Stimulated activated CD4-positive, alpha-beta T cell treated with anti-CD3 and anti-CD28 coated beads, Interleukin-12 subunit alpha, Interleukin-12 subunit beta, amount 100 ng/mL, for 24 hours (primary cell): ENCODE data around the gene PNMT.

ENCODE experiments used
- DNase-seq, 2 experiments: peaks; one replicate each; pipeline ENCODE4 v3.0.0-alpha.2; 2020; ENCODE audit warnings: low read depth in 2 of 2

Gene PNMT

DNA sequence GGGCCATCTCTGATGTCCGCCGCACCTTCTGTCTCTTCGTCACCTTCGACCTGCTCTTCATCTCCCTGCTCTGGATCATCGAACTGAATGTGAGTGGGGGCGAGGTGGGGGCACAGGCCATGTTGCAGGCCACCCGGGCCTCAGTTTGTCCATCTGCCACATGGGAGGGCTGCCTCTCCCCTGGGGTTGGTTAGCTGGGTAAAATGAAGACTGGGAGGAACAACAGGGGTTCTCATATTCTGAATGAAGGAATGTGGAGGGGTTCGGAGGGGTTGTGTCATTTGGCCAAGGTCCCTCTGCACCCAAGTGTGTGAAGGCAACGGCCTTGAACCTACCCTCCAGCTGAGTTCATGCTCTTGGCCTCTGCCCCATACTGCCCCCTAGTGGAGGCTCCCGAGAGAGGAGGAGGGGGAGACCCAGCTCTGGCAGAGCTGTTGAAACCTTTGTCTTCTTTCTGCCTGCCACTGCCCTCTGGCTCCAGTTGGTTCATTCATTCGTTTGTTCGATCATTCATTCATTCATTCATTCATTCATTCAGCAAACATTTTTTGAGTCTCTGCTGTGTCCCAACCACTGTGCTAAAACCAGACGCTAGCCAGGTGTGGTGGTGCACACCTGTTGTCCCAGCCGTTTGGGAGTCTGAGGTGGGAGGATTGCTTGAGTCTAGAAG is 14.5 kb upstream of the PNMT start:
- peak; percentile 59 to 78 for DNase-seq

DNA sequence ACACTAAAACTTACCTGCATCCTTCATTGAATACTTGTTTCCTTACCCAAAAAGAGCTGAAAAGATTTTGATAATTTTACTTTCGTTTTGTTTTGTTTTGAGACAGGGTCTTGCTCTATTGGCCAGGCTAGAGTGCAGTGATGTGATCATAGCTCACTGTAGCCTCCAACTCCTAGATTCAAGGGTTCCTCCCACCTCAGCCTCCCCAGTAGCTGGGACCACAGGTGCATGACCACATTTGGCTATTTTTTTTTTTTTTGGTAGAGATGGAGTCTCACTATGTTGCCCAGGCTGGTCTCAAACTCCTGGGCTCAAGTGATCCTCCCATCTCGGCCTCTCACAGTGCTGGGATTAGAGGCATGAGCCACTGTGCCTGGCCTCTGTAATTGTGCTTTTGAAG is 13.1 kb upstream of the PNMT start:
- DNase-seq = no peak

DNA sequence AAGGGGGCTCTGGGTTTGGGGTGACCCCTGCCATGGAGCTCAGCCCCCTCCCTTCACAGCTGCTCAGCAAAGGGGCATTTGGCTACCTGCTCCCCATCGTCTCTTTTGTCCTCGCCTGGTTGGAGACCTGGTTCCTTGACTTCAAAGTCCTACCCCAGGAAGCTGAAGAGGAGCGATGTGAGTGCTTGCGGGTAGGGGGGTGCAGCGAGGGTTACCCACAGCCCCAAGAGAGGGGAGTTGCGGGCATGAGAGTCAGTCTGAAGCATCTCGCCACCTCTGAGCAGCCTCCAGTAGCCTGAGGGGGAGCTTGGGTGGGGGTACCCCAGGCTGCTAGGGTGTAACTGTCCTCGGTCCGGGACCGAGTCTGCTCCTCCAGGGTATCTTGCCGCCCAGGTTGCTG is 9.9 kb upstream of the PNMT start:
- DNase-seq = no peak

DNA sequence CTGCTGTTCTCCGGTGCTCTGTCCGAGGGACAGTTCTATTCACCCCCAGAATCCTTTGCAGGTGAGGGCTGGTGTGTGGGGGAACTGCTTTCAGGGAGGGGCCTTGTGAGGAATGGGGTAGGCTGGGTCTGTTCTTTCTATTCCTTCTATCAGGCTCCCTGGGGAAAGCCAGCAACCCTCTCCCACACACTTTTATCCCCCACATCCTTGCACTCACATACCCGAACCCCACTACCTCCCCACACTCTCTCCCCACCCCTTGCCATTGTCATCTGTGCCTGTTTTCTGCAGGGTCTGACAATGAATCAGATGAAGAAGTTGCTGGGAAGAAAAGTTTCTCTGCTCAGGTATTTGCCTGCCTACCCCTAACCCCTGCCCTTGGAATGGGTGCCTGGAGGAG is 9.5 kb upstream of the PNMT start:
- DNase-seq = no peak

DNA sequence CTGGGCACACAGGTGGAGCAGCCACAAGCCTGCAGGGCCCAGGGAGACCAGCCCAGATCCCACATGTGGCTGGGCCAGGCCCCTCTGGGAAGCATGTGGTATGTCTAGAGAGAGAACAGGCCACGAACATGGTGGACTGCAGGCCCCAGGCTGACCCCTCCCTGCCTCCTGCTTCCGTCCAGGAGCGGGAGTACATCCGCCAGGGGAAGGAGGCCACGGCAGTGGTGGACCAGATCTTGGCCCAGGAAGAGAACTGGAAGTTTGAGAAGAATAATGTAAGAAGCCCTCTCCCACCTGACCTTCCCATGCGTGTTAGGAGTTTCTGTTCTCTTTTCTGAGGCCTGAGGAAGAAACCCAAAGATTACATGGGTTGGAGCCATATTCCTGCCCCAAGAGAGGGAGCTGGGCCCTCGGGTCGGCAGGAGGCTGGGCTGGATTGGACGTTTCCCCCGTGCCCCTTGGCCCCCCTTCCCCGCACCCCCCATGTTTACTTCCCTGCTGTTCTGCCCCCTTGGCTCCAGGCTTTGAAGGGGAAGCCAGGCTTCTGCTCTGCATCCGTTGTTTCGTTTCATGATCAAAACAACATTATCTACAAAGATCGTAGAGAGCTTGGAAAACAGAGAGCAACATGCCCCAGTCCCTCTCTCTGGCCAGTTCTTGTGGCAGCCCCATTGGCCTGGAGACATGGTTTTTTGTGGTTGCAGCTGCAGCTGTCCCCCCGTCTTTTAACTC is 8.8 kb upstream of the PNMT start:
- DNase-seq = no peak

DNA sequence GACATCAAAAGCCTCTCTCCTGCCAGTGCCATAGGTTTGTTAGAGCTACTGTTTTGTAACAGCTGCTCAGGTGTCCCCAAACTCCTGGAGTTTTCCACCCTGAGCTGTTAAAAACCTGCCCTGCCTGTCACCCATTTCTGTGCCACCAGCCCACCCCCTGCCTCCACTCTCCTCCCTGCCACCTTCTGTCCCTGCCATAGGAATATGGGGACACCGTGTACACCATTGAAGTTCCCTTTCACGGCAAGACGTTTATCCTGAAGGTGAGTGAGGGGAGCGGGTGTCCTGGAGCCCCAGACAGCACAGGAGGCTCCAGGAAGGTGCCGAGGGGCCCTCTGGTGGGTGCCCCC is 8.3 kb upstream of the PNMT start:
- no peak for DNase-seq

DNA sequence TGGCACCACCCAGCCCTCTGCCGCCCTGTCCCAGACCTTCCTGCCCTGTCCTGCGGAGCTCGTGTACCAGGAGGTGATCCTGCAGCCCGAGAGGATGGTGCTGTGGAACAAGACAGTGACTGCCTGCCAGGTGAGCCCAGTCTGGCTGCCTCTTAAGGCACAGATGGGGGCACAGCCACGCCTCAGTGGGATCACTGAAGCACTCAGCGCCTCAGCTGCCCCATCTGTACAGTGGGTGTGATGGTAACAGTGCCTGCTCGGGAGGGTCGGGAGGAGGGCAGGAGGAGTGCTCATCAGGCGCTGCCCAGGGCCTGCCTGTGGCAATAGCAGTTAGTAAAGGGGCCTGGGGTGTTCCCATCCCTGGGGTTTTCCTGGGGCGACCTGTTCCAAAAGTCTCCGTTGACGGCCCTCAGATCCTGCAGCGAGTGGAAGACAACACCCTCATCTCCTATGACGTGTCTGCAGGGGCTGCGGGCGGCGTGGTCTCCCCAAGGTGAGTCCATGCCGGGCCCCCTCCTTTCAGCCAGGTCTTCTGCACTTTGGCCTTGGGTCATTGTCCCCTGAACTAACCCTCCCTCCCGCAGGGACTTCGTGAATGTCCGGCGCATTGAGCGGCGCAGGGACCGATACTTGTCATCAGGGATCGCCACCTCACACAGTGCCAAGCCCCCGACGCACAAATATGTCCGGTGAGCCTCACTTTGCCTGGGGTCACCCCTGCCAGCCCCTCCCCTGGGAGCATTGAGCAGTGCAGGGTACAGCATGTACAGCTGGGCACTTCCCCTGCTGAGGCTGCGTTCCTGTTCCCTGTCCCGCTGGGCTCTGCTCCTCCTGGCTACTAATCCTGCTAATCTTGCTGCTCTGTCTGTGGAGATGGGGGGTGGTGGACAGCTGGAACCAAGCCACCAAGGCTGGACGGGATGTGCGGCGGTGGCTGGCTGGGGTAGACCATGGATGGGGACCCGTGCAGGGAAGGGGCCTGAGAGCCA is 7.6 kb upstream of the PNMT start:
- no peak for DNase-seq

DNA sequence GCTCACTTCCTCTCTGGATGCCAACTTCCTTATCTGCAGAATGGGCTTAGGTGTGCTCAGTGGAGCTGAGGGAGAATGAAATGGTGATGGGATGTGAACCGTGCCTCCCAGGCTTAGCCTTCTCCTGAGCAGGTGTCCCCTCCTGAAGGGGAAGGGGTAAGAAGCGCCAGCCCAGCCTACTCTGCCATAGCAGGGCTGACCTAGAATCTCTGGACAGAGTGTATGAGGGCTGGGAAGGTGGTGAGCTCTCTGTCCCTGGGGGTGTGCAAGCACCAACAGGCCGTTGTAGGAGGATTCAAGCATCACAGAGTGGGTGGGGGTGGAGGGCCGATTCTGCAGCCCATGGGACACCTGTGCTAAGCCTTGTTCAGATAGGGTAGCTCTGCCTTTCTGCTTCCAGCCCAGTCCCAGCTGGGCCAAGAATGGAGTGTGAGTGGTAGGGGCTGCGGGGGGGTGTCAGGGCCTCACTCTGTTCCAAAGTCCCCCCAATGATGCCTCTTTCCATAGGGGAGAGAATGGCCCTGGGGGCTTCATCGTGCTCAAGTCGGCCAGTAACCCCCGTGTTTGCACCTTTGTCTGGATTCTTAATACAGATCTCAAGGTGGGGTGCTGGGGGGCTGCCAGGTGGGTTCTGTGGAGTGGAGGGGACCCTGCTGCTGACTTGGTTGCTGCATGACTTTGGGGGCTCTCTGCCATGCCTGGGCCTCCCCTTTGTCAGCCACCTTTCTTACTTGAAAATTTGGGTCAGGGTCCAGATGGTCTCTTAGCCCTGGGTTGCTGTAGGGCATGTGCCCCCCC is 6.3 kb upstream of the PNMT start:
- DNase-seq = no peak

DNA sequence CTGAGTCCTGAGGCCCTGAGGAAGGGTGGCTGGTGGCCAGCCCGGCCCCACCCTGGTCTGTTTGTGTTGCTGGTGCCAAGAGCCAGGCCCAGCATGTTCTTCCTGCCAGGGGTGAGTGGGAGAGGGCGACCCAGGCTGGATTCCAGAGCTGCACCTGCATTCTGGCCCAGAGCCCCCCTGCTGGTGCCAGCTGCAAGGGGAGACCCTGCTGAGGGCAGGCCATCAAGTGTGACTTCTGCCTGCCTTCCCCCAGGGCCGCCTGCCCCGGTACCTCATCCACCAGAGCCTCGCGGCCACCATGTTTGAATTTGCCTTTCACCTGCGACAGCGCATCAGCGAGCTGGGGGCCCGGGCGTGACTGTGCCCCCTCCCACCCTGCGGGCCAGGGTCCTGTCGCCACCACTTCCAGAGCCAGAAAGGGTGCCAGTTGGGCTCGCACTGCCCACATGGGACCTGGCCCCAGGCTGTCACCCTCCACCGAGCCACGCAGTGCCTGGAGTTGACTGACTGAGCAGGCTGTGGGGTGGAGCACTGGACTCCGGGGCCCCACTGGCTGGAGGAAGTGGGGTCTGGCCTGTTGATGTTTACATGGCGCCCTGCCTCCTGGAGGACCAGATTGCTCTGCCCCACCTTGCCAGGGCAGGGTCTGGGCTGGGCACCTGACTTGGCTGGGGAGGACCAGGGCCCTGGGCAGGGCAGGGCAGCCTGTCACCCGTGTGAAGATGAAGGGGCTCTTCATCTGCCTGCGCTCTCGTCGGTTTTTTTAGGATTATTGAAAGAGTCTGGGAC is 5.5 kb upstream of the PNMT start:
- no peak for DNase-seq

DNA sequence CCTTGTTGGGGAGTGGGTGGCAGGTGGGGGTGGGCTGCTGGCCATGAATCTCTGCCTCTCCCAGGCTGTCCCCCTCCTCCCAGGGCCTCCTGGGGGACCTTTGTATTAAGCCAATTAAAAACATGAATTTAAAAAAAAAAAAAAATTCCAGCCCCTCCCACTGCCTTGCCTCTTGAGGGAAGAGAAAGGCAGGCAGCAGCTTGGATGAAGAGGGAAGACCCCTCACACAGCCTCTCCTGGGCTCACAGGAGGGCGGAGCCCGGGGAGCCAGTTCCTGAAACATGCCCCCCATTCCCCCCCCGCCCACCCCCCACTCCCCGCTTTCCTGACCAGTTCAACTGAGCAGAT is 4.9 kb upstream of the PNMT start:
- no peak for DNase-seq

DNA sequence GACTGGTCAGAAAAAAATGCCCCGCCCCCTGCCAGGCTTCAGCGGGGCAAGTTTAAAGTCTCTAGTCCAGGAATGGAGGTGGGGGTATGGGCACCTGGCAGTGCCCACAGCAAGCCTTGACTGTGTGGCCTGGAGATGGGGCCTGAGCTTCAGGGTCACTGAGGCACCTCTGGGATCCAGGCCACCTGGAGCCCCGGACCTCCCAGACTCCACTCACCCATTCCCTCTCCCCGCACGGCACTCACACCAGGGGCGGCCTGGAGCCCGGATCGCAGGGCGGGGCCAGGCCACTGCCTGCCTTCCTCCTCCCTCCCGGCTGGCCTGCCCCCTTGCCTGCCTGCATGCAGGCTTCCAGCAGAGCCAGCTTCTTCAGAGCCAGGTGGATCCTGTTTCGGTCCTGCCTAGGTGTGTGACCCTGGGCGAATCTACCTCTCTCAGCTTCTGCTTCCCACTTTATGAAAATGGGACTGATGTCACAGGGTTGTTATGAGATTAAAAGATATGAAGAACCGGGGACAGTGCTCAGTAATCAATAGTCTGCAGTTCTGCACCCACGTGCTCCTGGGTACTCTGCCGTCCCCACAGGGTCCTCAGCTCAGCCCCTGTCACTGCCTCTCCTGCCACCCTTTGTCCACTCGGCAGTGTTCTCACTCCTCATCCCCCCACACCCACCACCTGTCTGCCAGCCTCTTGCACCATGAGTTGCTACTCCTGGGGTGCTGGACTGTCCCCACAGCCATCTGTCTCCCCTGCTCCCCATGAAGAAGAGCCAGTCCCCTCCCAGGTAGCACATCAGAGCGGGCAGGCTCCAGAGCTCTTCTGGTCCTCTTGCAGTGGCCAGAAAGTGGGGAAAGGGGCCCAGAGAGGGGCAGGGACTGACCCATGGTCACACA is 4.3 kb upstream of the PNMT start:
- no peak for DNase-seq

DNA sequence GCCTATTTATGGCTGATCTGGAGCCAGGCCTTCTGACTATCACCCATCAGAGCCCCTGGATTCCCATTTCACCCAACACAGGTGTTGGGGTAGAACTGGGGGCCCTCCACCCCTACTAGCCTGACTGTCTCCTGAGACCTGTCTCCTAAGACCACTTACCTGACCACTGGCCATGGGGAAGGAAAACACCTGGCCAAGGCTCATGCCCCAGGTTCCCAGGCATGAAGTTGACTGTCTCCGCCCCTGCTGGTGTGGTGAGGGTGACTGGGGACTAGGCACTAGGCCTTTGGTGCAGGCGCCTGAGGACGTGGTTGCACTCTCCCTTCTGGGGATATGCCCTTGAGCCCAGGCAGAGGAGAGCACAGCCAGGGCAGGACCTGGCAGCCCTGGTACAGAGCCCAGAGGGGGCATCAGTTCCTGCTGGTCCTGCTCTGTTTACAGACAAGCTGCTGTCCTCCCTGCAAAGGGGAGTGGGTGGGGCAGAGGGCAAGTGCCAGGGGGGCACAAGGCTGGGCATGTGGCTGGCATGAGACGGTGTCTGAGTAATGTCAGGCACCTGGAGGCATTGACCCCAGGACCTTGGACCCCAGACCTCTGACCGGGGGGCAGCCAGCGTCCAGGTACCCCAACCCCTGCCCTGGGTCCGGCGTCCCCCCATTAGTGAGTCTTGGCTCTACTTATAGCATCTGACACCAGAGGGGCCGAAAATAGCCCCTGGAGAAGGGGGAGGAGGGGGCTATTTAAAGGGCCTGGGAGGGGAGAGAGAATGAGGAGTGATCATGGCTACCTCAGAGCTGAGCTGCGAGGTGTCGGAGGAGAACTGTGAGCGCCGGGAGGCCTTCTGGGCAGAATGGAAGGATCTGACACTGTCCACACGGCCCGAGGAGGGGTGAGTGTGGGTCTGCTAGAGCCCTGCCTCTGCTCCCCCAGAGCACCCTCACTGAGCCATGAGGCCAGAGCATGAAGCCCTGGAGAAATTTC is 3.4 kb upstream of the PNMT start, which contains the start of gene TCAP:
TCAP (plus strand) TSS at position 769 of the 981 bp plus-strand sequence; CDS start at position 780, 11 bp downstream.
- DNase-seq = no peak

DNA sequence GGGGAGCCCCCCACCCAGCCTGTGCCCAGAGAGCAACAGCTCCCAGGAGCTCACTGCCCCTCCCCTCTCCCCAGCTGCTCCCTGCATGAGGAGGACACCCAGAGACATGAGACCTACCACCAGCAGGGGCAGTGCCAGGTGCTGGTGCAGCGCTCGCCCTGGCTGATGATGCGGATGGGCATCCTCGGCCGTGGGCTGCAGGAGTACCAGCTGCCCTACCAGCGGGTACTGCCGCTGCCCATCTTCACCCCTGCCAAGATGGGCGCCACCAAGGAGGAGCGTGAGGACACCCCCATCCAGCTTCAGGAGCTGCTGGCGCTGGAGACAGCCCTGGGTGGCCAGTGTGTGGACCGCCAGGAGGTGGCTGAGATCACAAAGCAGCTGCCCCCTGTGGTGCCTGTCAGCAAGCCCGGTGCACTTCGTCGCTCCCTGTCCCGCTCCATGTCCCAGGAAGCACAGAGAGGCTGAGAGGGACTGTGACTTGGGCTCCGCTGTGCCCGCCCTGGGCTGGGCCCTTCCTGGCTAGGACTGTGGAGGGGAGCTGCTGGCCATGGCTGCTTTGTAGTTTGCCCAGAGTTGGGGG is 2.5 kb upstream of the PNMT start:
- DNase-seq = no peak

DNA sequence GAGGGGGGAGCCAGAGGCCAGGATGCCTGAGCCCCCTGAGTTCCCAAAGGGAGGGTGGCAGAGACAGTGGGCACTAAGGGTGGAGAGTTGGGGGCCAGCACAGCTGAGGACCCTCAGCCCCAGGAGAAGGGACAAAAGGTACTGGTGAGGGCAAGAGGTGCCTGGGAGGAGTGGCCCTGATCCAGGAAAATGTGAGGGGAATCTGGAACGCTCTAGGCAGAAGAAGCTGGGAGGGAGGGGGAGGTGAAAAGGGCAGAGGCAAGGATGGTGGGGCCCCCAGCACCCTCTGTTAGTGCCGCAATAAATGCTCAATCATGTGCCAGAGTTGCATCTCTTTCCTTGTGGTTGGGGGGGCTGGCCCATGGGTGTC is 2.0 kb upstream of the PNMT start:
- no peak for DNase-seq

DNA sequence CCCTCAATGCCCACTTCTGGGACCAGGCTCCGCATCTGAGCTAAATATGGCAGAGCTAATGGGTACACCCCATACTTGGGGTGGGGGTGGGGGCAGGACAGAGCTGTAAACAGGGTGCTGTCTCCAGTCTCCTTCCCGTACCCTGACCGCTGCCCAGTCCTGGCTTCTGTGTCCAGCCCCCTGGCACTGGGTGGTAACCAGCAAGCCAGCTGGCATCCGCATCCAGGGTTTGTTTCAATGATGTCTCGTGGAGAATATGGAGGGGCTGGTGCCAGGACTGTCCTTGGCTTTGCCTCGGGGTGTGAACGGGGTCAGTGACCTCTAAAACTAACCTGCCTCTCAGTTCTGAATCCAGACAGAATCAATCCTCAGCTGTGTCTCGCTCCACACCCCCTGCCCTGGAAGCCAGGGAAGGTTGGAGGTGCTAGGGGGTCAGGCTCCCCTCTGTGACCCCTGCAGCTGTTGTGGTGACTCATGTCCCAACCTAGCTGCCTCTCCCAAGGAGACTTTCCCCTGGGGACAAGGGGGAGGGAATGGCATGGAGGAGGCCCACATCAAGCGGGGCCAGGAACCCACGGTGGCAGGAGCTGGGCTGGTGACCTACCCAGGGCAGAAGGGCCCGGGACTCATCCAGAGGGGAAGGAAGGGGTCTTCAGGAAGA is 1.5 kb upstream of the PNMT start:
- no peak for DNase-seq

DNA sequence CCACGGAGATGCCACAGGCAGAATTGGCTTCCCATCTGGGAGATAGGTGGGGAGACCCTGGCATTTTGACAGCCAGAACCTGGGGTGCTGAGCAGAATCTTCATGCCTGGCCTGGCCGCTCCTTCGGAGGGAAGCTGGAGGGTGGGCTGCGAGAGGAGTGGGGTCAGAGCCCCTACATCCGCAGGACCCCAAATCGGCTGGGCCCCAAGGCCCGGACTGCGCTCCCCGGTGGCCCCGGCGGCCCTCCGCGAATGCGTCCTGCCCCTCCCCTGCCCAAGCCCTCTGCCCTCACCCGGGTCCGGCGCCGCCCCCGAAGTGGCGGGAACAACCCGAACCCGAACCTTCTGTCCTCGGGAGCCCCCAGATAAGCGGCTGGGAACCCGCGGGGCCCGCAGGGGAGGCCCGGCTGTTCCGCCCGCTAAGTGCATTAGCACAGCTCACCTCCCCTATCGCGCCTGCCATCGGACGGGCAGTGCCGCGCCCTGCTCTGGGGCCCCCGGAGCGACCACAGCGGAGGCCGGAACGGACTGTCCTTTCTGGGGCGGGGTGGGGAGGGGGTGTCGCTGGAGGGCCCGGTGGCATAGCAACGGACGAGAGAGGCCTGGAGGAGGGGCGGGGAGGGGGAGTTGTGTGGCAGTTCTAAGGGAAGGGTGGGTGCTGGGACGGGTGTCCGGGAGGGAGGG is 850 bp upstream of the PNMT start:
- DNase-seq = no peak
